CD14-positive monocyte (primary cell): Measurements from ENCODE around the gene RAB11B. TPM values are rescaled to one million over a fixed set of nuclear protein-coding genes. Genes with fewer than 3 reads are reported as not detected.
A peak's percentile ranks its signal among the peaks of the same experiment; 100 is the strongest.

Source experiments
- DNase-seq, 3 donors: peaks; one replicate each; pipeline ENCODE4 v3.0.0-alpha.2; 2011 to 2022
- H2AFZ ChIP-seq: 2 replicates; pipeline ENCODE4 v1.6.0; 2012; ENCODE audit warnings: mild to moderate bottlenecking, low read depth, low read length, inconsistent platforms; ENCODE audit not compliant: insufficient read depth, poor library complexity, severe bottlenecking
- H3K27ac ChIP-seq, 2 donors: 1 replicate in 1 of 2; 2 replicates in 1 of 2; pipeline ENCODE4 v1.5.1; 2012 to 2013; ENCODE audit warnings: low read length in 2 of 2, control low read depth in 1 of 2, inconsistent platforms in 1 of 2, low read depth in 1 of 2, mild to moderate bottlenecking in 1 of 2
- H3K27me3 ChIP-seq, 2 donors: one replicate each; pipeline versions ENCODE4 v1.6.0 to v1.6.1; 2011 to 2013; ENCODE audit warnings: low read length in 2 of 2; ENCODE audit not compliant: control insufficient read depth in 2 of 2, insufficient read depth in 2 of 2
- H3K36me3 ChIP-seq, 2 donors: replicated peaks in 1 of 2; 1 replicate in 1 of 2; 2 replicates in 1 of 2; pipeline versions ENCODE4 v1.5.1 to v1.6.1; 2012 to 2013; ENCODE audit warnings: low read length in 2 of 2, control low read depth in 1 of 2, inconsistent platforms in 1 of 2, mild to moderate bottlenecking in 1 of 2; ENCODE audit not compliant: insufficient read depth in 2 of 2, control insufficient read depth in 1 of 2
- H3K4me1 ChIP-seq, 2 donors: 1 replicate in 1 of 2; 2 replicates in 1 of 2; pipeline versions ENCODE4 v1.5.1 to v1.6.1; 2012 to 2013; ENCODE audit warnings: low read length in 2 of 2, control low read depth in 1 of 2, inconsistent platforms in 1 of 2, mild to moderate bottlenecking in 1 of 2, moderate library complexity in 1 of 2; ENCODE audit not compliant: insufficient read depth in 2 of 2, control insufficient read depth in 1 of 2
- H3K4me2 ChIP-seq: replicated peaks from 2 replicates; pipeline ENCODE3; 2012; ENCODE audit warnings: low read length, moderate library complexity, mild to moderate bottlenecking; ENCODE audit not compliant: poor library complexity, severe bottlenecking; ENCODE audit errors: extremely low read depth
- H3K4me3 ChIP-seq, 3 experiments: fragments of 200-600 bp in 1 of 3; sonication (generic) in 1 of 3; replicated peaks in 1 of 3; 1 replicate in 2 of 3; 2 replicates in 1 of 3; pipeline ENCODE4 v1.5.1; 2011 to 2013; ENCODE audit warnings: low read length in 3 of 3, mild to moderate bottlenecking in 3 of 3, control low read depth in 2 of 3, low read depth in 2 of 3, inconsistent platforms in 1 of 3, moderate library complexity in 1 of 3
- H3K79me2 ChIP-seq: 2 replicates; pipeline ENCODE4 v1.6.0; 2012; ENCODE audit warnings: mild to moderate bottlenecking, control low read depth, inconsistent platforms, low read length, moderate library complexity; ENCODE audit not compliant: insufficient read depth
- H3K9ac ChIP-seq: 2 replicates; pipeline ENCODE4 v1.6.0; 2017; ENCODE audit warnings: low read length, mild to moderate bottlenecking; ENCODE audit not compliant: insufficient read depth, poor library complexity, severe bottlenecking
- H3K9me3 ChIP-seq, 2 donors: replicated peaks in 1 of 2; 1 replicate in 1 of 2; 2 replicates in 1 of 2; pipeline versions ENCODE4 v1.5.1 to v1.6.1; 2012 to 2013; ENCODE audit warnings: low read length in 2 of 2, control low read depth in 1 of 2; ENCODE audit not compliant: control insufficient read depth in 1 of 2, insufficient read depth in 1 of 2
- H4K20me1 ChIP-seq: 2 replicates; pipeline ENCODE4 v1.6.0; 2012; ENCODE audit warnings: mild to moderate bottlenecking, low read length, control low read depth, moderate library complexity; ENCODE audit not compliant: insufficient read depth
- H3K27ac Mint-ChIP-seq, 7 donors: one replicate each; pipeline ENCODE4 v1.8.0; 2020; ENCODE audit warnings: mild to moderate bottlenecking in 7 of 7, mixed read lengths in 7 of 7, moderate library complexity in 6 of 7, inconsistent platforms in 2 of 7
- H3K27me3 Mint-ChIP-seq, 3 donors: one replicate each; pipeline ENCODE4 v1.8.0; 2021 to 2022; ENCODE audit warnings: low read depth in 3 of 3, mild to moderate bottlenecking in 3 of 3, mixed read lengths in 3 of 3, moderate library complexity in 3 of 3, inconsistent platforms in 1 of 3
- H3K36me3 Mint-ChIP-seq, 2 donors: one replicate each; pipeline ENCODE4 v1.8.0; 2020; ENCODE audit warnings: mixed read lengths in 2 of 2, inconsistent platforms in 1 of 2, mild to moderate bottlenecking in 1 of 2
- H3K4me1 Mint-ChIP-seq: one replicate; pipeline ENCODE4 v1.8.0; 2020; ENCODE audit warnings: mild to moderate bottlenecking, mixed read lengths
- H3K4me3 Mint-ChIP-seq, 2 donors: one replicate each; pipeline ENCODE4 v1.8.0; 2020; ENCODE audit warnings: mild to moderate bottlenecking in 2 of 2, mixed read lengths in 2 of 2, moderate library complexity in 1 of 2
- H3K9me3 Mint-ChIP-seq, 7 donors: one replicate each; pipeline ENCODE4 v1.8.0; 2020 to 2022; ENCODE audit warnings: mixed read lengths in 7 of 7, mild to moderate bottlenecking in 6 of 7, moderate library complexity in 6 of 7, inconsistent platforms in 2 of 7
- WGBS: methylation state at CpG from one replicate; pipeline ENCODE4 v1.1.5; 2013; ENCODE audit warnings: missing lambda C conversion rate; ENCODE audit not compliant: insufficient coverage; 5-methylcytosine and 5-hydroxymethylcytosine counted together
- intact Hi-C, 2 donors: fragments of 100-400 bp; cut with micrococcal nuclease; formaldehyde crosslinking; loops; one replicate each; pipeline versions ENCODE4 v1.15.0 to v1.15.1; 2023
- polyA plus RNA-seq, 3 donors: library from polyadenylated mRNA; depleted of rRNA in 1 of 3; unstranded in 2 of 3; stranded (reverse) in 1 of 3; fragments of 300-500 nt in 2 of 3; fragments of >200 nt in 1 of 3; fragmentation: Illumina TruSeq in 2 of 3; gene quantifications; 1 replicate in 2 of 3; 2 replicates in 1 of 3; pipeline ENCODE4 v1.2.3, GENCODE V29; 2012 to 2021
- TF ChIP-seq, protein P1 (sequence below): fragments of 200-600 bp; IDR thresholded peaks from one replicate; pipeline ENCODE4 v1.8.0; 2022; ENCODE audit warnings: antibody characterized with exemption, mild to moderate bottlenecking

Gene RAB11B
- polyA plus RNA-seq, 3 donors: 36.5 to 128 (median 45.4) TPM

DNA sequence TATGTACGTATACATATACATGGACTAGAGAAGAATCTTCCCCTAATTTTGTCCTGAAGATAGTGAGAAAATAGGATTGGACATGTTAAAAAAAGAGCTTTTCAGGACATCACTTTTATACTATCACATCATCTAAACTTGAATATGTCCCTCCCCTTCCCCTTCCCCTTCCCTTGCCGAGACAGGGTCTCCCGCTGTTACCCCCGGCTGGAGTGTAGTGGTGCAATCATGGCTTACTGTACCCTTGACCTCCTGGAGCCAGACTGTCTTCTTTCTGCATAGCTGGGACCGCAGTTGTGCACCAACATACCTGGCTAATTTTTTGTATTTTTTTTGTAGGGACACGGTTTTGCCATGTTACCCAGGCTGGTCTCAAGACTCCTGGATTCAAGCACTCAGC is 61.2 kb downstream of the RAB11B start:
- peaks cover 99% of the 10 kb centered on the region for H4K20me1 ChIP-seq

DNA sequence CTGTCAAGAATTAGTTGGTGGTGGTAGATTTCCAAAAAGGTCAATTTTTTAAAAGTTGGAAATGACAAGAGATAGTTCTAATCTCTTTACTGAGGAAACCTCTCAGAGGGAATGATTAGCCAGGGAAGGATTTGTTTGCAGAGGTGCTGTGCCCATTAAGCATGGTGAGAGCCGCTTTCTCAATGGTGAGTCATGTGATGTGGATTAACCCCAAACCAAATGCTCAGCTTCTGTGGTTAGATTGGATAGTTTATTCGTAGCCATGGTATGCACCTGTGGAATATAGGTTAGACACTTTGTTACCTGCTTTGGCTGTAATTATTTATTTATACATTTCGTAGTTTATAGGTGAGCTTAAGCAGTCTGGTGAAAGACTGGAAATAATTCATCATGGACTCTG is 61.7 kb downstream of the RAB11B start:
- H3K9me3 ChIP-seq: no peaks in the 10 kb centered on the region
- no peak overlapping the region for H3K9ac ChIP-seq
- peak overlapping the region in 1 of 2 donors; percentile 30 for H3K27ac ChIP-seq
- no peak overlapping the region for H3K4me3 Mint-ChIP-seq
- H3K27ac Mint-ChIP-seq: peak overlapping the region in 3 of 7 donors; percentile 46 to 78 (median 71)
- H4K20me1 ChIP-seq: peaks cover 99% of the 10 kb centered on the region
- peaks cover 48 to 60% of the 10 kb centered on the region in 2 donors for H3K36me3 Mint-ChIP-seq
- H3K4me1 ChIP-seq: peaks cover under 1 to 5% of the 10 kb centered on the region in 2 donors
- 10% methylated on average over 2 of the region's 3 CpGs for WGBS
- intact Hi-C loops: no loop called here
- peaks cover 0 to 1% (median 0%) of the 10 kb centered on the region in 3 donors for H3K27me3 Mint-ChIP-seq
- no peak overlapping the region for H3K4me2 ChIP-seq
- no peaks in the 10 kb centered on the region for H3K9me3 Mint-ChIP-seq
- H3K79me2 ChIP-seq: peaks cover 99% of the 10 kb centered on the region
- H3K4me3 ChIP-seq: no peak overlapping the region
- TF ChIP-seq, protein P1, sequence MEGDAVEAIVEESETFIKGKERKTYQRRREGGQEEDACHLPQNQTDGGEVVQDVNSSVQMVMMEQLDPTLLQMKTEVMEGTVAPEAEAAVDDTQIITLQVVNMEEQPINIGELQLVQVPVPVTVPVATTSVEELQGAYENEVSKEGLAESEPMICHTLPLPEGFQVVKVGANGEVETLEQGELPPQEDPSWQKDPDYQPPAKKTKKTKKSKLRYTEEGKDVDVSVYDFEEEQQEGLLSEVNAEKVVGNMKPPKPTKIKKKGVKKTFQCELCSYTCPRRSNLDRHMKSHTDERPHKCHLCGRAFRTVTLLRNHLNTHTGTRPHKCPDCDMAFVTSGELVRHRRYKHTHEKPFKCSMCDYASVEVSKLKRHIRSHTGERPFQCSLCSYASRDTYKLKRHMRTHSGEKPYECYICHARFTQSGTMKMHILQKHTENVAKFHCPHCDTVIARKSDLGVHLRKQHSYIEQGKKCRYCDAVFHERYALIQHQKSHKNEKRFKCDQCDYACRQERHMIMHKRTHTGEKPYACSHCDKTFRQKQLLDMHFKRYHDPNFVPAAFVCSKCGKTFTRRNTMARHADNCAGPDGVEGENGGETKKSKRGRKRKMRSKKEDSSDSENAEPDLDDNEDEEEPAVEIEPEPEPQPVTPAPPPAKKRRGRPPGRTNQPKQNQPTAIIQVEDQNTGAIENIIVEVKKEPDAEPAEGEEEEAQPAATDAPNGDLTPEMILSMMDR: no peak
- peaks cover 32 to 58% of the 10 kb centered on the region in 2 donors for H3K36me3 ChIP-seq
- peaks cover 52% of the 10 kb centered on the region for H3K4me1 Mint-ChIP-seq
- H3K27me3 ChIP-seq: no peaks in the 10 kb centered on the region
- no peak overlapping the region for H2AFZ ChIP-seq
- DNase-seq: no peak

More for the DNA sequence above, 61.2 kb downstream of the RAB11B start:
- Histone ChIP-seq H3K36me3 (peaks cover 32 to 58% of the 10 kb centered on the region in 2 donors), H3K9ac (no peak overlapping the region), H3K4me2 (no peak overlapping the region), H3K4me3 (no peak overlapping the region), H3K4me1 (peaks cover 5 to 11% of the 10 kb centered on the region in 2 donors), H3K27me3 (no peaks in the 10 kb centered on the region), H3K79me2 (peaks cover 99% of the 10 kb centered on the region), H3K27ac (peak overlapping the region in 1 of 2 donors; percentile 30), H2AFZ (no peak overlapping the region), H3K9me3 (no peaks in the 10 kb centered on the region)
- WGBS: 67% methylated on average over 1 of the region's 6 CpGs
- peaks cover 57% of the 10 kb centered on the region for H3K4me1 Mint-ChIP-seq
- intact Hi-C loops: no loop called here
- H3K9me3 Mint-ChIP-seq: no peaks in the 10 kb centered on the region
- TF ChIP-seq, protein P1: no peak
- no peak overlapping the region for H3K4me3 Mint-ChIP-seq
- peaks cover 46 to 58% of the 10 kb centered on the region in 2 donors for H3K36me3 Mint-ChIP-seq
- peak overlapping the region in 6 of 7 donors; percentile 46 to 78 (median 70) for H3K27ac Mint-ChIP-seq
- DNase-seq: no peak
- H3K27me3 Mint-ChIP-seq: peaks cover 0 to 1% (median 0%) of the 10 kb centered on the region in 3 donors
